Measurements from ENCODE around the gene OR1I1.
A peak's percentile ranks its signal among the peaks of the same experiment; 100 is the strongest.

OR1I1 gene

DNA sequence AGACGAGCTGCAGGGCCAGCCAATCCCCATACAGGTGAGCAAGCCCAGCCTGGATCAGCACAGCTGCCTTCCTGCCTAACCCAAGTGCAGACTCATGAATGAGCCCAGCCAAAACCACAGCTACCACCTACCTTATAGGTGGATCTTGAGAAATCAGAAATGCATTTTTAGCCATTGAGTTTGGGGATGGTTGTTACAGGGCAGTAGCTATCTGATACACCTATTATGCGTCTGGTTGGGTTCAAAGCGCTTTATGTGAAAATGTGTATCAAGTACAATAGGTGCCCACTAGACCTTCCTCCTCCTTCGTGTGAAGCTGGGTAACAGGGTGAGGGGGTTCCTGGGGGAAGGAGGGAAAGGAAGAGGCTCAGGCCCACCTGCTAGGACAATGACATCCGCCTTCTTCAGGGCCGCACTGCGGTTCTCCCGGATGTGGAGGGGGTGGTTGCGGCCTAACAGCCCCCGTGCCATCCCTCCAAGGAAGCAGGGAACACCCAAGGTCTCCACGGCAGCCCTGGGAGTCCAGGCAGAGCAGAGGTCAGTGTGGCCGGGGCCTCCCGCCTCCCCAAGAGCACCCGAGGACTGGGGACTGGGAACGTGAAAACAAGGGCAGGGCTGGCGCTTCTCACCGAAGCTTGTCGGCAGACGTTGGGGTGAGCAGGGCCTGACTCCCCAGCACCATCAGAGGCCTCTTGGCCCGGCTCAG is 36.9 kb downstream of the OR1I1 start:
- no peak for DNase-seq (ENCODE audit: low read depth)

DNA sequence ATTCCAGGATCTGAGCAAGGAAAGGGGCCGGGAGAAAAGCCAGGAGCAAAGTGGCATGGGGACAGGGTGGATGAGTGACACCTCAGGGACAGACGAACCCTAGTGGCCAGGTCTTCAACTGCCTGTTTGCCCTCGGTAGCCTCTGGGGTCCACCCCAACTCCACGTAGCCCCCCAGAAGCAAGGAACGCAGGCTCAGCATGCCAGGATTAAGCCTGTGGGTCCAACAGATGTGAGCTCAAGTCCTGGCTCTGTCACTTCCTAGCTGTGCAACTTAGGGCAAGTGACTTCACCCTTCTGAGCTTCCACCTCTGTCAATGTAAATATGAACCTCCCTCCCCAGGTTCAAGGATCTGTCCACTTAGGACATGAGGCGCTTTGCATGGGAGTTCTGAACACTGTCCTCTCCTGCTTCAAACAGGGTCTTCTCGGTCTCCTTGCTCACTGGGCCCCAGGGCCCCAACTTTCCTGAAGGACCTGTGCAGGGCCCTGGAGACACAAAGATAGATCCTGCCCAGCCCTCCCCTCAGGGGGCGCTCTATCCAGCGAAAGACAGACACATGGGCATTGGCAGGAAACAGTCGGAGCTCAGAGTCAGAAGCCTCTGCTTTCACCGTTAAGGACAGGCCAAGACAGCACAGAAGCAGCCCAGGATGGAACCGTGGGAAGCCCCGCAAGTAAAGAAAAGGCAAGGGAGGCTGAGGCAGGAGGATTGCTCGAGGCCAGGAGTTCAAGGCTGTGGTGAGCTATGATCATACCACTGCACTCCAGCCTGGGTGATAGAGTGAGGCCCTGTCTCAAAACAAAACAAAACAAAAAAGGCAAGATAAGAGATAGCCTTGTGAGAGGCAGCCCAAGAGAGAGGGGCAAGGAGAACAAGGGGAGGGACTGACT is 38.4 kb downstream of the OR1I1 start:
- no peak for DNase-seq (ENCODE audit: low read depth)

DNA sequence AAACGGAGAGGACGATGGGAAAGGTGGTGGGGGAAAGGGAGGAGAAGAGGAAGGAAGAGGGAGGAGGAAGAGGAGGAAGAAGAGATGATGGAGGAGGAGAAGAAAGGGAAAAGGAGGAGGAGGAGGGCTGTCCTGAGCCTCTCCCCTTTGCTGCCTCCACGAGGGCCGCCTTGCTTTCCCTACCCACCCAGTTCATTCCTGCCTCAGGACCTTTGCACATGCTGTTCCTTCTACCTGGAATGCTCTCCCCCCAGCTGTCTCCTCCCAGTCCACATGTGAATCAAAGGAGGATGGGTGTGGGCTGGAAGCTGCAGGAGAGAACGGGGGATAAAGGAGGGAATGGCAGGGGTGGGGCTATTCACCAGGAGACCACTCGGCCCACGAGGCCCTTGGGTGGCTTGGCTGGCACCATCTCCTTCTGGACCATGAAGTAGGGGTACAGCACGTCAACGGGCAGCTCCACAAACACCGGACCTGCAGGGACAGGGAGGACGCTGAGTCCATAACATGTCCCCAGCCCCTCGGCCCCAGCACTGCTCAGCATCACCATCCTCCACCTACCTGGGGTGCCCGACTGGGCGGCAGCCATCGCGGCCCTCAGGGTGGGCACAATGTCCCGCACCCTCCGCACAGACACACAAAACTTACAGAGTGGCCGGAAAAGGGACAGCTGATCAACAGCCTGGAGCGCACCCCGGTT is 40.5 kb downstream of the OR1I1 start:
- no peak for DNase-seq (ENCODE audit: low read depth)

DNA sequence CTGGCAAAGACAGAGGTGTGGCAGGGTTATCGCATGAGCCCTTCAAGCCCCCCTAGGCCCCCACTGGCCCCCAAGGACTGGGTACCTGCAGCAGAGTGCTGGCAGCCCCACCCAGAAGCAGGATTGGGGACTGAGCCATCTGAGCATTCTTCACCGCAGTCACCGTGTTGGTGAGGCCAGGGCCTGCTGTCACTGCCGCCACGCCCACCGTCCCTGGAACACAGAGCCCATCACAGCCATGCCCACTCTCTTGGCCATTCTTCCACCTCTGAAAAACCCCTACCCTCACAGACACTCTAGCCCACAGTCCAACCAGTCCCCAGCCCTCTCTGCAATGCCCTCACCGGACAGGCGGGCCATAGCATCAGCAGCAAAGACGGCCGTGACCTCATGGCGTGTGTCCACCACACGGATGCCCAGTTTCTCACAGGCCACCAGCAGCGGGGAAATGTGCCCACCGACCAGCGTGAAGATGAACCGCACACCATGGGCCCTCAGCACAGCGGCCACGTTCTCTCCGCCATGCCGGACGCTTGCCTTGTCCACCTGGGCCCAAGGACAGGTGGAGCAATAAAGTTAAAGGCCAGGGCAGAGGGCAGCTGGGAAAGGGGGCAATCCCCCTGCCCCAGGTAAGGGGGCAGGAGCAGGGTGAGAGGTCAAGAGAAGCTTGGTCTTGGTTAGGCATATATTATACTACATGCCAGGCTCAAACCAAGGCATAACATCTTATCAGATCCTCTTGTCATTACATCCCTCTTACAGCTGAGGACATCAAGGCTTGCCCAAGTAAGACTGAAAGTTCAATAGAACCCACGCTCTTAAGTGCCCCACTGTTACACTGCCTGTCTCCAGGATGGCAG is 41.2 kb downstream of the OR1I1 start:
- no peak for DNase-seq (ENCODE audit: low read depth)

DNA sequence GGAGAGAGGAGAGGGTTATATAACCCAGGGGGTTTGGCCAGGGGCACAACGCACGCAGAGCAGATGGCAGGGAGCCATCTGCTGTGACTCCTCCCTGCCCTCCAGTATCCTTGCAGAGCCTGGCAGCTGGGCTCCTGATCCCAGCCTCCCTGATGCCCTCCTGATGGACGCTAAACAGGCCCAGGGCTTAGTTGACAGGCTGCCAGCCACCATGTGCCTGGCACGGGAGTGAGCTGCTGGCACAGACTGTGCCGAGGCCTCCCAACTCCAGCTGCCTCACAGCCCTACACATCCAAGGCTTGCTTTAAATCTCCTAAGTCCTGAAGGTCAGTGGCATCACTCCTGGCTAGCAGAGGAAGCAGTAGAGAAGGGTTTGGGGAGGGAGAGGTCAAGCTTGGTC is 41.9 kb downstream of the OR1I1 start:
- no peak for DNase-seq (ENCODE audit: low read depth)

DNA sequence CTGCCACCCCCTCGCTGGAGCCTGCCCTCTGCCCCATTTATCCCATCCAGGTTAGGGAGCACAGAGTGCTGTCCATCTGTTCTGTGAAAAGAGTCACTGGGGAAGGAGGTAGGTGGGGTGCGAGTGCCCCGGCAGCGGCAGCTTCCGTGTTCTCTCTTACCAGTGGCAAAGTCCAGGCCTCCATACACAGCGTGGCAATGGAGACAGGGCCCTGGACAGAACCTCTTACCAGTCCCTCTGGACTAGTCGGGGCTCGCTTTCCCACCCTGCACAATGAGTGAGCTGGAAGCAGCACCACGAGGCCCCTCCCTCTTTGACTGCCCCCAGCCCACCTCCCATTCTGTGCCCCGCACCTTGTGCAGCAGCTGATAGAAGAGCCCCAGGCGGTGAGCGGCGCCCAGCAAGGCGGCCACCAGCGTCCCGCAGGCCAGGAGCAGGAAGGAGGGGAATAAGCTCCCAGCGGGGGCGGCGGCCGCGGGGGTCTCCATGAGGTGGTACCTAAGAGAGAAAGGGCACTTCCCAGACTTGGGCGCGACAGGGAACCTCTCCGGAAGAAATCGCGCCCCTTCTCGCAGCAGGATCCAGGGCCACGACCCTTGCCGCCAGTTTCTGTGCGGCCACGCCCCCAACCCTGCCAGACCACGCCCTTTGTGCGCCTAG is 42.7 kb downstream of the OR1I1 start:
- no peak for DNase-seq (ENCODE audit: low read depth)

DNA sequence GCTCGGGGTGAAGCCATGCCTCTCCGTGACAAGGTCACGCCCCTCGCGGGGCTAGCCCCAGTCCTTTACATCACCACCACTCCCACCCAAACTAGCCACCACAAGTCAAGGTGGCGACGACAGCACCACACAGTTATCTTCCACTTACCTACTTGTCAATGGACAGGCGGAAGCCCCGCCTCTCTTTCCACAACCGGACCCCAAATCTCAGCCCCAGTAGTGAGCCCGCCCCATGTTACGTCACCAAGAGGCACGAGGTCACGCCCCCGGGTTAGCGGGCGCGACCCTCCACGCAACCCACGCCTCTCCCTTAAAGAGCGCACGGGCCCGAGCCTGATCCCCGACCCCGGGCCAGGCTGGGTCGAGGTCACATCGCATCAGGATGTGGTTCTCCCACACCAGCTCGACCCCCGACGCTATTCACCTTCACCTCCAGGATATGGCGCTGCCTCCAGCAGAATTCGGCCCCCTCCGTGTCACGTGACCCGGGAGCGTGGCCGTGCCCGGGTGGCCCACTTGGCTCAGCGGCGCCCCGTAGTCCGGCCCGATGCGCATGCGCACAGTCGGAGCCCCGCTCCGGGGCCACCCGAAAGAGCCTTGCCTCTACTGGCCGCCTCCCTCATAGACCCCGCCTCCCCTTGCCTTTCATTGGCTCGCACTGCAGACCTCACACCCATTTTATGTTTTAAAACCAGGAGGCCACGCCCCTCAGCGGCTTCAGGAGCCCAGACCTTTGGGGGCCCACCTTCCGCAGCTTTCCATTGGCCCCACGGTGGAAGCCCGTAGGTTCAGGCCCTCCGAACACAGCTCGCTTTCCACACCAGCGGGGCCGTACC is 43.4 kb downstream of the OR1I1 start:
- DNase-seq (ENCODE audit: low read depth) = peak; percentile 95

DNA sequence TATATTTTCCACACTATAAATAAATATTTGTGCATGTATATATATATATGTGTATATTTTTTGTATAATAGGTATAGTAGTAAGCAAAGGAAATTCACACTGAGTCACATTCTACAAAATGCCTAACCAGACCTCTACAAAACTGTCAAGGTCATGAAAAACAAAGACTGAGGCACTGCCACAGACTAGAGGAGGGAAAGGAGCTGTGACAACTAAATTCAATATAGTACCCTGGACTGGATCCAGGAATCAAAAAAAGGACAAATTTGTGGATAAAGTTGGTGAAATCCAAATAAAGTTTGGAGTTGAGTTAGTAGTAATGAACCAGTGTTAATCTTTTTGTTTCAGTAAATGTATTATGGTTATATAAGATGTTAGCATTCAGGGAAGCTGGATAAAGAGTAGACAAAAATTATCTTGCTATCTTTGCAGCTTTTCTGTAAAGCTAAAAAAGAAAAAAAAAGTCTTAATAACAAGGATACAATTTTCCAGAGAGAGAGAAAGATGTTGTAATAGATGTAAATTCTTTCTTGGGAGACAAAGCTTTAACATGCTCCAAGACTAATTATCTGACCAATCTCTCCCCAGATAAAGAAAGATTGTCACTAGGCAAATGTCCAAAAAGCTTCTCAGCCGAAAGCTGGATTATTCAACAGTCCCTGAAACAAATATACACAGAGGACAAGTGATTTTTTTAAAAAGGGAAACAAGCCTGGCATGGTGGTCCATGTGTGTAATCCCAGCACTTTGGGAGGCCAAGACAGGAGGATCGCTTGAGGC is 44.3 kb downstream of the OR1I1 start:
- no peak for DNase-seq (ENCODE audit: low read depth)

DNA sequence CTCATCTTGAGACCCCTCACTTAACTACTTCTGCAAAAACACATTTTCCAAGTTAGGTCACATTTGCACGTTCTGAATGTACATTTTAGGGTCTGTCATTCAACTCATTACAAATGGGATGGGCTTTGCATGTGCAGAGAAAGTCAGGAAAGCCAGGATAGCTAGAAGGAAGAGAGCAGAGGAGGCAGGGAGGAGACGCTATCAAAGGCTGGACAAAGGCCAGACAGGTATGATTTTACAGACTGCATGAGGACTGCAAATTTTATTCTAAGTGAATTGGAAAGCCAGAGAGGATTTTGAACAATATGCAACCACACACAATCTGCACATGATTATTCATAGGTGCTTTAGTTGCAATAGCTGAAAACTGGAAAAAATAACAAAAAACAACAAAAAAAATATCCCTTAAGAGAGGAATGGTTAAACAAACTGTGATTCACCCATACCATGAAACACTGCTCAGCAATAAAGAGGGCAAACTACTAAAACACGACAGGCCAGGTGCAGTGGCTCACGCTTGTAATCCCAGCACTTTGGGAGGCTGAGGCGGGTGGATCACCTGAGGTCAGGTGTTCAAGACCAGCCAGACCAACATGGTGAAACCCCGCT is 46.3 kb downstream of the OR1I1 start:
- no peak for DNase-seq (ENCODE audit: low read depth)

DNA sequence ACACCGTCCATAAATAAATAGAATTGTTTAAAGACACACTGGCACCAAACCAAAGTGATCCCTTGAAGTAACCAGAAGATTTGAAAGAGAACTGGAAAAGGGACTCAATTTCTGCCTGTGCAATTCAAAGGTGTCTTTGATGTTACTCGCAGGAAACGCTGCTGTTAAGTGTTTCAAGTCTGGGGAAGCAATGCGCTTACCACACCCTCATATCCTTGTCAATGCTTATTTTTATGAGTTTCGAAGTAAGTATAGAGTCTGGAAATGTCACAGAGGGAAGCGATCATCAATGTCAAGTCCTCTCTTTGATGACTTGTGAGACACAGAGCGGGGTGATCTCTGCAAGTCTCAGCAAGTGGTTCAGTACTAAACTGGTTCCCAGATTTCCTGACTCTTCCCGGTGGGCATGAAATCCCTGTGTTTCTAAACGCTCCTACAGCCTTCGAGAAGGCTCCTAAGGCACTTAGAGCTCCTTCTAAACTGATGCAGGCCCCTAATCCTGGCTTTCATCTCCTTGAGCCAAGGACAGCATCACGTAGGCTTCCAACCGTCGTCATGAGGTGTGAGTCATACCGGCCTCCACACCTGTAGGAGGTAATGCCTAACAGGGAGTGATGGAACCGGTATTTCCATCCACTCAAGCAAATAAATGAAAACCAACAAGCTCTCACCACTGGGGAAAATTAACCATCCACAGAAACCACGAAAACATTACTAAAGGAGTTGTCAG is 48.0 kb downstream of the OR1I1 start:
- no peak for DNase-seq (ENCODE audit: low read depth)

DNA sequence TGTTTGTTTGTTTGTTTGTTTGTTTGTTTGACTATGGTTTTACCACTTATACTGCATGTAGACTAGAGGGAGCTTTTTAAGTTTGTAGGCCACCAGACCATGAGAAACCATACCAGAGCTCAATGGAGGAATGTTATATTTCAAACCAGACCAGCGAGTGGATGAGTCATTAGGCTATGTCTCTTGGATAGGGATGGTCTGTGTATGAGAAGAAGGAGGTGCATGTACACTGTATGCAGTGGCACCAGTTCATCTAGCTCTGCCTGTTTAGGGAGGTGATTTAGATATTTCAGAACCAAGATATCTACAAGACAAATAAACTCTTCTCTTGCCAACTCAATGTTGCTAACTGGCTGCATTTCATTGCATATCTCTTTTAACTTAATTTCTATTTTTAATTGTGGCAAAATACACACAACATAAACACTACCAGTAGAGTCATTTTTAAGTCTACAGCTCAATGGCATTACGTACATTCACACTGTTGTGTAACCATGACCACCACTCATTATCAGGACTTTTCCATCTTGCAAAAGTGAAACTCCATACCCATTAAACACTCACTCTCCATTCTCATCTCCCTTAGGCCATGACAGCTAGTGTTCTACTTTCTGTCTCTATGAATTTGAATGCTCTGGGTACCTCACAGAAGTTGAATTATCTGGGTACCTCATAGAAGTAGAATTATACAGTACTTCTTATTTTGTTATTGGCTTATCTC is 54.4 kb downstream of the OR1I1 start:
- DNase-seq (ENCODE audit: low read depth) = no peak

DNA sequence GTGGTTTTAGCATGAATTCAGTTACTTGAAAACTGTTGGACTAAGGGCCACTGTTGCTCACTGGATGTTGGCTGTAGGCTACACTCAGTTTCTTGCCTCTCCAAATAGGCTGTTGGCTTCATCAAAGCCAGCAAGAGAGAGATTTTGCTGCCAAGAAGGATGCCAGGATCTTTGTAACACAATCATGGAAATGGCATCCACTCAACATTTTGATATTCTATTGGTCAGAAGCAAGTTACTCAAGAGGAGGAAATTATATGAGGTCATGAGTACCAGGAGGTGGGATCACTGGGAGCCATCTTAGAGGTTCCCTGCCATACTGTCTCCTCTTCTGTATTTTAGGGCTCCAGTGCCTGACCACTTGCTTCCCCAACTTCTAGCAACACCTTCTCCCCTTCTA is 55.8 kb downstream of the OR1I1 start:
- DNase-seq (ENCODE audit: low read depth) = no peak

DNA sequence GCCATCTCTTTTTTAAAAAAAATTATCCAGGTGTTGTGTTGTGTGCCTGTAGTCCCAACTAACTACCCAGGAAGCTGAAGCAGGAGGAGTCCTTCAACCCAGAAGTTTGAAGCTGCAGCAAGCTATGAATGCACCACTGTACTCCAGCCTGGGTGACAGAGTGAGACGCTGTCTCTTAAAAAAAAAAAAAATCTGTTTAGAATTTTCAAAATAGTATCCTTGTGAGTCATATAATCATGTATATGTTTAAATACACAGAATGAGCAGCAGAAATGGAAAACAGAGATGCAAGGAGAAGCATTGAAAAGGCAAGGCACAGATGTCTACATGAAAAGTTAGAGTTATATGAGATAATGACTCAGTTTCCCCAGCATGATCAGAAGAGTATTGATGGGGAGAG is 56.4 kb downstream of the OR1I1 start:
- no peak for DNase-seq (ENCODE audit: low read depth)

DNA sequence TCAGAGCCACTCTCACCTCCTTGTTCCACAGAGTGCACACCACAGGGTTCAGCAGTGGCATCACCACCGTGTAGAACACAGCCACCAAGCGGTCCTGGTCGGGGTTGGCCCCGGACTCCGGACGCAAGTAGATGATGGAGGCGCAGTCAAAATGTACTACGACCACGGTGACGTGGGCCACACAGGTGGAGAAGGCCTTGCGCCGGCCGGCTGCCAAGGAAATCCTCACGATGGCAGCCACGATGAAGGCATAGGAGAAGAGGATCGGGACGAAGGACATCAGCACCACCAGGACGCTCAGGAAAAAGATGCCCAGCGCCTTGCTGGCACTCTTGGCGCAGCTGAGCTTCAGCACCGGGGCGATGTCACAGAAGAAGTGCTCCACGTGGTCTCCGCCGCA is 59.1 kb downstream of the OR1I1 start:
- no peak for DNase-seq (ENCODE audit: low read depth)

DNA sequence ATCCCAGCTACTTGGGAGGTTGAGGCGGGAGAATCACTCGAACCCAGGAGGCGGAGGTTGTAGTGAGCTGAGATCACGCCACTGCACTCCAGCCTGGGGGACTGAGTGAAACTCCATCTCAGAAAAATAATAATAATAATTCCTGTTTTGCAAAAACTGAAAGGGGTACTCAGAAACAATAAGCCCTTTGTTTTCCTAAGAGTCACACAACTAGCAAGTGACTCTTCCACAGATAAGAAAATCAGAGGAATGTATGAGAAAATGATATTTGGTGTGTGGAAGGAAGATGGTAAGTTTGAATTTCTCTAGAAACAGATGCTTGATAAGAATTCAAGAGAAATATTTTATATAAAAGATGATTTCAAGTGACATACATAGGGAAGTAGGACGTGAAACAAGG is 60.3 kb downstream of the OR1I1 start:
- DNase-seq (ENCODE audit: low read depth) = no peak

All from stromal cell of bone marrow (primary cell).